Measurements from ENCODE around the gene SDK1. TPM values are rescaled to one million over a fixed set of nuclear protein-coding genes. Genes with fewer than 3 reads are reported as not detected.
"Not testable (repeated sequence)": the region's sequence is repeated elsewhere in the genome, so short reads cannot be mapped to it uniquely, and the experiment has no call there.

SDK1 gene
- total RNA-seq, 3 donors from 2014 or later (not counting 1 experiment from before 2014, with no cell fraction given): 0.05 to 0.11 TPM; not detected in 1

- peaks cover 0 to 4% of the 10 kb centered on the region in 2 donors for H3K4me1 Mint-ChIP-seq
- H3K4me3 Mint-ChIP-seq: no peak overlapping the region
- Histone ChIP-seq H3K27me3 (ENCODE audit: control insufficient read depth, insufficient read depth, low read length) (no peaks in the 10 kb centered on the region), H3K27ac (ENCODE audit: low read length) (no peak overlapping the region), H3K4me1 (ENCODE audit: control insufficient read depth, insufficient read depth, low read length) (no peaks in the 10 kb centered on the region), H3K36me3 (ENCODE audit: control insufficient read depth, insufficient read depth, low read length) (no peaks in the 10 kb centered on the region), H3K9me3 (ENCODE audit: control insufficient read depth, insufficient read depth, low read length) (no peaks in the 10 kb centered on the region), H3K4me3 (ENCODE audit: low read length) (no peak overlapping the region)
- no peaks in the 10 kb centered on the region for H3K36me3 Mint-ChIP-seq
- H3K27me3 Mint-ChIP-seq (ENCODE audit: low read depth in 2 of 2): peaks cover 5 to 9% of the 10 kb centered on the region in 2 donors
- intact Hi-C loops (cut with micrococcal nuclease): no loop called here
- H3K27ac Mint-ChIP-seq: no peak overlapping the region
- ATAC-seq (no peak), DNase-seq (no peak)
- WGBS (ENCODE audit: insufficient coverage): 88% methylated on average over 11 of the region's 11 CpGs
- TF ChIP-seq CTCF (IDR thresholded peaks at IDR 0.05): no peak
- H3K9me3 Mint-ChIP-seq: no peaks in the 10 kb centered on the region
Measured at GRCh38 chr7:4261601-4261960, 960.5 kb downstream of the SDK1 start.

- peaks cover 5 to 10% of the 10 kb centered on the region in 2 donors for H3K27me3 Mint-ChIP-seq (ENCODE audit: low read depth in 2 of 2)
- H3K9me3 ChIP-seq (ENCODE audit: control insufficient read depth, insufficient read depth, low read length); H3K36me3 ChIP-seq (ENCODE audit: control insufficient read depth, insufficient read depth, low read length); H3K27me3 ChIP-seq (ENCODE audit: control insufficient read depth, insufficient read depth, low read length); H3K4me3 Mint-ChIP-seq; H3K4me1 ChIP-seq (ENCODE audit: control insufficient read depth, insufficient read depth, low read length); H3K9me3 Mint-ChIP-seq; H3K27ac Mint-ChIP-seq; H3K27ac ChIP-seq (ENCODE audit: low read length); H3K36me3 Mint-ChIP-seq; H3K4me3 ChIP-seq (ENCODE audit: low read length); H3K4me1 Mint-ChIP-seq; ATAC-seq; DNase-seq; intact Hi-C loops (cut with micrococcal nuclease): not testable (repeated sequence)
- WGBS (ENCODE audit: insufficient coverage): 94% methylated on average over 25 of the region's 25 CpGs
Measured at GRCh38 chr7:4264206-4264605, 963.2 kb downstream of the SDK1 start.

GRCh38 chr7:4265066-4265465 lies 964.0 kb downstream of the SDK1 start:
- no peak for DNase-seq
- no peak overlapping the region for H3K27ac Mint-ChIP-seq
- Histone ChIP-seq H3K4me3 (ENCODE audit: low read length) (no peak overlapping the region), H3K27me3 (ENCODE audit: control insufficient read depth, insufficient read depth, low read length) (no peaks in the 10 kb centered on the region), H3K36me3 (ENCODE audit: control insufficient read depth, insufficient read depth, low read length) (no peaks in the 10 kb centered on the region), H3K27ac (ENCODE audit: low read length) (no peak overlapping the region), H3K9me3 (ENCODE audit: control insufficient read depth, insufficient read depth, low read length) (no peaks in the 10 kb centered on the region), H3K4me1 (ENCODE audit: control insufficient read depth, insufficient read depth, low read length) (no peaks in the 10 kb centered on the region)
- no peak overlapping the region for H3K4me3 Mint-ChIP-seq
- H3K27me3 Mint-ChIP-seq (ENCODE audit: low read depth in 2 of 2): peaks cover 5 to 10% of the 10 kb centered on the region in 2 donors
- TF ChIP-seq CTCF (IDR thresholded peaks at IDR 0.05): no peak
- no peaks in the 10 kb centered on the region for H3K36me3 Mint-ChIP-seq
- H3K9me3 Mint-ChIP-seq: no peaks in the 10 kb centered on the region
- H3K4me1 Mint-ChIP-seq: peaks cover 0 to 4% of the 10 kb centered on the region in 2 donors
- intact Hi-C loops (cut with micrococcal nuclease): no loop called here
- WGBS (ENCODE audit: insufficient coverage): 27% methylated on average over 39 of the region's 43 CpGs
- ATAC-seq: no peak

GRCh38 chr7:4265676-4266075 lies 964.6 kb downstream of the SDK1 start:
- DNase-seq (no peak), ATAC-seq (no peak)
- intact Hi-C loops (cut with micrococcal nuclease): no loop called here

More at GRCh38 chr7:4265676-4266075, 964.6 kb downstream of the SDK1 start:
- Histone ChIP-seq H3K27ac (ENCODE audit: low read length) (no peak overlapping the region), H3K4me3 (ENCODE audit: low read length) (no peak overlapping the region), H3K4me1 (ENCODE audit: control insufficient read depth, insufficient read depth, low read length) (no peaks in the 10 kb centered on the region), H3K36me3 (ENCODE audit: control insufficient read depth, insufficient read depth, low read length) (no peaks in the 10 kb centered on the region), H3K9me3 (ENCODE audit: control insufficient read depth, insufficient read depth, low read length) (no peaks in the 10 kb centered on the region), H3K27me3 (ENCODE audit: control insufficient read depth, insufficient read depth, low read length) (no peaks in the 10 kb centered on the region)
- H3K27ac Mint-ChIP-seq: no peak overlapping the region
- peaks cover 0 to 4% of the 10 kb centered on the region in 2 donors for H3K4me1 Mint-ChIP-seq
- TF ChIP-seq CTCF (IDR thresholded peaks at IDR 0.05): no peak
- H3K27me3 Mint-ChIP-seq (ENCODE audit: low read depth in 2 of 2): peaks cover 5 to 10% of the 10 kb centered on the region in 2 donors
- no peaks in the 10 kb centered on the region for H3K9me3 Mint-ChIP-seq
- no peaks in the 10 kb centered on the region for H3K36me3 Mint-ChIP-seq
- WGBS (ENCODE audit: insufficient coverage): 58% methylated on average over 14 of the region's 15 CpGs
- H3K4me3 Mint-ChIP-seq: no peak overlapping the region
